ENCODE results near the gene RAD23A.
"Not testable (repeated sequence)": the region's sequence is repeated elsewhere in the genome, so short reads cannot be mapped to it uniquely, and the experiment has no call there.

The RAD23A gene

DNA sequence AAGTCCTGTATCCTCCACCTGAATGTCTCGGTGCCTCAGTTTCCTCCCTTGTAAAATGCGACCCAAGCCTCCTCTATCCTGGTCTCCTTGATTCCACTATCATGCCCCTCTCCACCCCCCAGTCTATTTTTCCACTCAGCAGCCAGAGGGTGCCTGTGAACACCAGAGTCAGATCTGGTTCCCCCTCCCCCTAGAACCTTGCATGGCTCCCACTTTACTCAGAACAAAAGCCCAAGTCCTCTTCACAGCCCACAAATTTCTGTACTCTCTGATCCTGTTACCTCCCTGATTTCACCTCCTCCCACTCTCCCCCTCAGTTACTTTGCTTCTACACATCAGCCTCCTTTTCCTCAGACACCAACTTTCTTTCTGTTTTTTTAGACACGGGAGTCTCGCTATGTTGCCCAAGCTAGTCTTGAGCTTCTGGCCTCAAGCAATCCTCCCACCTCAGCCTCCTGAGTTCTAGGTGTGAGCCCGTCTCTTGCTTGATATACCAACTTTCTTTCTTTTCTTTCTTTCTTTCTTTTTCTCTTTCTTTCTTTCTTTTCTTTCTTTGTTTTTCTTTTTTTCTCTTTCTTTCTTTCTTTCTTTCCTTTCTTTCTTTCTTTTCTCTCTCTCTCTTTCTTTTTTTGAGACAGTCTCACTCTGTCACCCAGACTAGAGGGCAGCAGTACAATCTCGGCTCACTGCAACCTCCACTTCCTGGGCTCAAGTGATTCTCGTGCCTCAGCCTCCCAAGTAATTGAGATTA, 24.6 kb downstream of the RAD23A start:
- H3K4me1 ChIP-seq (ENCODE audit: control insufficient read depth in 2 of 2, insufficient read depth in 2 of 2, low read length in 2 of 2) = peaks cover under 1 to 4% of the 10 kb centered on the region in 2 donors
- no peak overlapping the region for H3K9ac ChIP-seq (ENCODE audit: low read depth in 1 of 2, low read length in 2 of 2)
- H3K9me3 ChIP-seq (ENCODE audit: control insufficient read depth in 2 of 2, low read length in 2 of 2) = no peaks in the 10 kb centered on the region
- no peaks in the 10 kb centered on the region for H3K36me3 ChIP-seq (ENCODE audit: control insufficient read depth in 2 of 2, insufficient read depth in 2 of 2, low read length in 2 of 2)
- no peak overlapping the region for H3K4me3 ChIP-seq (ENCODE audit: low read length in 2 of 2)
- no peak overlapping the region for H3K27ac ChIP-seq (ENCODE audit: low read depth in 2 of 2, low read length in 2 of 2)
- H3K27me3 ChIP-seq (ENCODE audit: control insufficient read depth in 2 of 2, insufficient read depth in 2 of 2, low read length in 2 of 2) = no peaks in the 10 kb centered on the region

GRCh38 chr19:12973236-12973635, 27.6 kb downstream of the RAD23A start:
- Histone ChIP-seq H3K9ac (ENCODE audit: low read depth in 1 of 2, low read length in 2 of 2) (no peak overlapping the region), H3K9me3 (ENCODE audit: control insufficient read depth in 2 of 2, low read length in 2 of 2) (no peaks in the 10 kb centered on the region), H3K27ac (ENCODE audit: low read depth in 2 of 2, low read length in 2 of 2) (no peak overlapping the region), H3K27me3 (ENCODE audit: control insufficient read depth in 2 of 2, insufficient read depth in 2 of 2, low read length in 2 of 2) (no peaks in the 10 kb centered on the region), H3K4me1 (ENCODE audit: control insufficient read depth in 2 of 2, insufficient read depth in 2 of 2, low read length in 2 of 2) (no peaks in the 10 kb centered on the region), H3K4me3 (ENCODE audit: low read length in 2 of 2) (no peak overlapping the region), H3K36me3 (ENCODE audit: control insufficient read depth in 2 of 2, insufficient read depth in 2 of 2, low read length in 2 of 2) (no peaks in the 10 kb centered on the region)

DNA sequence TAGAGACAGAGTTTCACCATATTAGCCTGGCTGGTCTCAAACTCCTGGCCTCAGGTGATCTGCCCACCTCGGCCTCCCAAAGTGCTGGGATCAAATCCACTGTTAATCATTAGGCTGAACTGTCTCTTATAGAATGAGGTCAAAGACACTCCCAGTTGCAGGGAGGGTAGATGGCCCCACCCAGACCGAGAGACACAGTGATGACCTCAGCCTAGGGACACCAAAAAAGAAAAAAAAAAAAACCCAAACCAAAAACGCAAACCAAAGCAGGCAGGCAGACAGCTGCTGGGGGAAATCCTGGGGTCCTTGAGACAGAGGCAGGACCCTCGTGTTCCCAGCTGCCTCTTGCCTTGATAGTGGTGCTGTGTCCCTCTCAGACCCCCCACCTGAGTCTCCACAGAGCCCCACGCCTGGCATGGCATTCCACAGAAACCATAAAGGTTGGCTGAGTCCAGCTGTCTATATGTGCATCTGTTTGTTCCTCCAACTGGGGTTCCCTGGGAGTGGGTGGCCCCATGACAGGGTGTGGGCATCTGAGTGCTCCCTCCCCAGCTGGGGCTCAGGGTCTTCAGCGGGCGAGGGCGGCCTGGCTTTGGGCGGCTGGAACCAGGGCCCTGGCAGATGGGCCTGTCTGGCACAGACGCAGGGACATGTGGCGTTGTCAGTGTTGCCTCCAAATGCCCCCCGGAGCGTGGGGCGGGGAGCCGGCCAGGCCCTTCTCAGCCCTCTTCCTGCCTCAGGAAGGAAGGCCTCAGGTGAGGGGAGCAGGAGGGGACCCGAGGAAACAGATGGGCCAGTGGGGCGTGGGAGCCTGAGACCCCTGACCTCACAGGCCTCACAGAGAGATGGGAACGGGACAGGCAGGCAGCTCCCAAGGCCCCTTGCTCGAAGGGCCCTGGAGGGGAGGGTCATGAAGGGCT, 28.9 kb downstream of the RAD23A start:
- Histone ChIP-seq H3K27me3 (ENCODE audit: control insufficient read depth in 2 of 2, insufficient read depth in 2 of 2, low read length in 2 of 2) (no peaks in the 10 kb centered on the region), H3K27ac (ENCODE audit: low read depth in 2 of 2, low read length in 2 of 2) (no peak overlapping the region), H3K4me1 (ENCODE audit: control insufficient read depth in 2 of 2, insufficient read depth in 2 of 2, low read length in 2 of 2) (no peaks in the 10 kb centered on the region), H3K9me3 (ENCODE audit: control insufficient read depth in 2 of 2, low read length in 2 of 2) (no peaks in the 10 kb centered on the region), H3K9ac (ENCODE audit: low read depth in 1 of 2, low read length in 2 of 2) (no peak overlapping the region), H3K36me3 (ENCODE audit: control insufficient read depth in 2 of 2, insufficient read depth in 2 of 2, low read length in 2 of 2) (no peaks in the 10 kb centered on the region), H3K4me3 (ENCODE audit: low read length in 2 of 2) (no peak overlapping the region)

- no peak overlapping the region for H3K4me3 ChIP-seq (ENCODE audit: low read length in 2 of 2)
- no peak overlapping the region for H3K27ac ChIP-seq (ENCODE audit: low read depth in 2 of 2, low read length in 2 of 2)
- no peak overlapping the region for H3K9ac ChIP-seq (ENCODE audit: low read depth in 1 of 2, low read length in 2 of 2)
- H3K4me1 ChIP-seq (ENCODE audit: control insufficient read depth in 2 of 2, insufficient read depth in 2 of 2, low read length in 2 of 2) = no peaks in the 10 kb centered on the region
- no peaks in the 10 kb centered on the region for H3K9me3 ChIP-seq (ENCODE audit: control insufficient read depth in 2 of 2, low read length in 2 of 2)
- no peaks in the 10 kb centered on the region for H3K27me3 ChIP-seq (ENCODE audit: control insufficient read depth in 2 of 2, insufficient read depth in 2 of 2, low read length in 2 of 2)
- no peaks in the 10 kb centered on the region for H3K36me3 ChIP-seq (ENCODE audit: control insufficient read depth in 2 of 2, insufficient read depth in 2 of 2, low read length in 2 of 2)
Measured at GRCh38 chr19:12975221-12975741, 29.6 kb downstream of the RAD23A start.

GRCh38 chr19:12976109-12976508, 30.4 kb downstream of the RAD23A start:
- H3K4me1 ChIP-seq (ENCODE audit: control insufficient read depth in 2 of 2, insufficient read depth in 2 of 2, low read length in 2 of 2); H3K9me3 ChIP-seq (ENCODE audit: control insufficient read depth in 2 of 2, low read length in 2 of 2); H3K9ac ChIP-seq (ENCODE audit: low read depth in 1 of 2, low read length in 2 of 2); H3K36me3 ChIP-seq (ENCODE audit: control insufficient read depth in 2 of 2, insufficient read depth in 2 of 2, low read length in 2 of 2); H3K27ac ChIP-seq (ENCODE audit: low read depth in 2 of 2, low read length in 2 of 2); H3K27me3 ChIP-seq (ENCODE audit: control insufficient read depth in 2 of 2, insufficient read depth in 2 of 2, low read length in 2 of 2); H3K4me3 ChIP-seq (ENCODE audit: low read length in 2 of 2): not testable (repeated sequence)

DNA sequence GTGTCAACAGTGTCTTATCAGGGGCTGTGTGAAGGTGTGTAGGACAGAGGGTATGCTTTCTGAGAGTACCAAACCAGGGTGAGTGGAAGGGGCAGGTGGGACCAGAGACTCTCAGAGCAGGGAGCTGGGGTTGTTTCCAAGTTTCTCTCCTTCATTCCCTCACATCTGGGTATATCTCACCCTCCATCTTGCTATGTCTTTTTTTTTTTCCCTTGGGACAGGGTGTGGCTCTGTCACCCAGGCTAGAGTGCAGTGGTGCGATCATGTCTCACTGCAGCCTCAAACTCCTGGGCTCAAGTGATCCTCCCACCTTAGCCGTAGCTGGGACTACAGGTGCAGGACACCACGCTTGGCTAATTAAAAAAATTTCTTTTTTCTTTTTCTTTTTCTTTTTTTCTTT, 34.3 kb downstream of the RAD23A start:
- peaks cover 12 to 17% of the 10 kb centered on the region in 2 donors for H3K4me1 ChIP-seq (ENCODE audit: control insufficient read depth in 2 of 2, insufficient read depth in 2 of 2, low read length in 2 of 2)
- no peak overlapping the region for H3K9ac ChIP-seq (ENCODE audit: low read depth in 1 of 2, low read length in 2 of 2)
- H3K9me3 ChIP-seq (ENCODE audit: control insufficient read depth in 2 of 2, low read length in 2 of 2) = no peaks in the 10 kb centered on the region
- peaks cover 0 to 3% of the 10 kb centered on the region in 2 donors for H3K27me3 ChIP-seq (ENCODE audit: control insufficient read depth in 2 of 2, insufficient read depth in 2 of 2, low read length in 2 of 2)
- H3K36me3 ChIP-seq (ENCODE audit: control insufficient read depth in 2 of 2, insufficient read depth in 2 of 2, low read length in 2 of 2) = no peaks in the 10 kb centered on the region
- H3K27ac ChIP-seq (ENCODE audit: low read depth in 2 of 2, low read length in 2 of 2) = no peak overlapping the region
- H3K4me3 ChIP-seq (ENCODE audit: low read length in 2 of 2) = no peak overlapping the region

DNA sequence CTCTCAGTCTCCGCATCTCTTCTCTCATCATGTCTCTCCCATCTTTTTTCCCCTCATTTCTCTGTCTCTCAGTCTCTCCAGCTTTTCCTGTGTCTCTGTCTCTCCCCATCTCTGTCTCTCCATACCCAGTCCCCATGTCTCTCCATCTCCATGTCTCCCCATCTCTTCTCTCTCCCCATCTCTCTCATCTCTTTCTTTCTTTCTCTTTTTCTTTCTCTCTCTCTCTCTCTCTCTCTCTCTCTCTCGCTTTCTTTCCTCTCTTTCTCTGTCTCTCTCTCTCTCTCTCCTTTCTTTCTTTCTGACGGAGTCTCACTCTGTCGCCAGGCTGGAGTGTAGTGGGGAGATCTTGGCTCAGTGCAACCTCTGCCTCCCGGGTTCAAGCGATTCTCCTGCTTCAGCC, 37.0 kb downstream of the RAD23A start:
- Histone ChIP-seq H3K9me3 (ENCODE audit: control insufficient read depth in 2 of 2, low read length in 2 of 2) (no peaks in the 10 kb centered on the region), H3K27ac (ENCODE audit: low read depth in 2 of 2, low read length in 2 of 2) (no peak overlapping the region), H3K36me3 (ENCODE audit: control insufficient read depth in 2 of 2, insufficient read depth in 2 of 2, low read length in 2 of 2) (no peaks in the 10 kb centered on the region), H3K27me3 (ENCODE audit: control insufficient read depth in 2 of 2, insufficient read depth in 2 of 2, low read length in 2 of 2) (peaks cover 0 to 3% of the 10 kb centered on the region in 2 donors), H3K4me1 (ENCODE audit: control insufficient read depth in 2 of 2, insufficient read depth in 2 of 2, low read length in 2 of 2) (peaks cover 21 to 28% of the 10 kb centered on the region in 2 donors), H3K4me3 (ENCODE audit: low read length in 2 of 2) (no peak overlapping the region), H3K9ac (ENCODE audit: low read depth in 1 of 2, low read length in 2 of 2) (no peak overlapping the region)

GRCh38 chr19:12983091-12983490, 37.4 kb downstream of the RAD23A start:
- H3K9ac ChIP-seq (ENCODE audit: low read depth in 1 of 2, low read length in 2 of 2) = peak overlapping the region in 1 of 2 donors; percentile 24
- H3K4me3 ChIP-seq (ENCODE audit: low read length in 2 of 2) = peak overlapping the region in 1 of 2 donors; percentile 59
- H3K27me3 ChIP-seq (ENCODE audit: control insufficient read depth in 2 of 2, insufficient read depth in 2 of 2, low read length in 2 of 2) = peaks cover 0 to 3% of the 10 kb centered on the region in 2 donors
- no peaks in the 10 kb centered on the region for H3K9me3 ChIP-seq (ENCODE audit: control insufficient read depth in 2 of 2, low read length in 2 of 2)
- H3K36me3 ChIP-seq (ENCODE audit: control insufficient read depth in 2 of 2, insufficient read depth in 2 of 2, low read length in 2 of 2) = no peaks in the 10 kb centered on the region
- peaks cover 21 to 28% of the 10 kb centered on the region in 2 donors for H3K4me1 ChIP-seq (ENCODE audit: control insufficient read depth in 2 of 2, insufficient read depth in 2 of 2, low read length in 2 of 2)
- no peak overlapping the region for H3K27ac ChIP-seq (ENCODE audit: low read depth in 2 of 2, low read length in 2 of 2)

DNA sequence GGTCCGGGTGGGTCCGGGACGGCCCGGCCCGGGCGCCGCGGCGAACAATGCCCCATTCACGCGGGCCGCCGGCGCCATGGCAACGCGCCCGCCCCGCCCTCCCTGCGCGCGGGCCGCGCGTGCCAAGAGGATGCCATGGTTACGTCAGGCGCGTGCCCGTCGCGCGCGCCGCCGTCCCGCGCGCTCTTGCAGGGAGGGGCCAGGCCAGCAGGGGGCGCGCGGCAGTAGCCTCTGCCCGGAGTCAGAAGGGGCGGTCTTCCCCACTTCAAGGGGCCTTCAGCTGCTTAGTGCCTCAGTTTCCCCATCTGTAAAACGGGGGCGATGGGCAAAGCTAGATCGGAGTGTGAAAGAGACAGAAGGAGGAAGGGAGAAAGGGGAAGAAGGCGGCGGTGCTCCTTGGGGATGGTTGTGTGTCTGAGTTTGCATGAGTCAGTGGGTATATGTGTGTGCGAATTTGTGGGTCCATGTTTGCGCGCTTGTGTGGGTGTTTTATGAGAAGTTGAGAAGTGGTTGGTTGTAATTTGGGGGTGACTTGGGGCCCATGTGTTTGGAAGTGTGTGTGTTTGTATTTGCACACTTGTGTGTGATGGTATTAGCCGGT, 38.0 kb downstream of the RAD23A start:
- H3K36me3 ChIP-seq (ENCODE audit: control insufficient read depth in 2 of 2, insufficient read depth in 2 of 2, low read length in 2 of 2) = no peaks in the 10 kb centered on the region
- peak overlapping the region in 1 of 2 donors; percentile 88 for H3K27ac ChIP-seq (ENCODE audit: low read depth in 2 of 2, low read length in 2 of 2)
- peaks cover 21 to 28% of the 10 kb centered on the region in 2 donors for H3K4me1 ChIP-seq (ENCODE audit: control insufficient read depth in 2 of 2, insufficient read depth in 2 of 2, low read length in 2 of 2)
- H3K27me3 ChIP-seq (ENCODE audit: control insufficient read depth in 2 of 2, insufficient read depth in 2 of 2, low read length in 2 of 2) = peaks cover 0 to 3% of the 10 kb centered on the region in 2 donors
- H3K9me3 ChIP-seq (ENCODE audit: control insufficient read depth in 2 of 2, low read length in 2 of 2) = no peaks in the 10 kb centered on the region
- H3K9ac ChIP-seq (ENCODE audit: low read depth in 1 of 2, low read length in 2 of 2) = peak overlapping the region in 1 of 2 donors; percentile 44
- no peak overlapping the region for H3K4me3 ChIP-seq (ENCODE audit: low read length in 2 of 2)
